T-helper 2 cell treated with Interferon-gamma antibody and Interleukin-4, amounts not matched to agents 5 μg/mL and 100 μg/mL, for 36 hours (primary cell): Measurements from ENCODE around the gene CBX8.

Source experiments
- DNase-seq: peaks from one replicate; pipeline ENCODE4 v3.0.0; 2021; ENCODE audit warnings: low spot score
- H3K27ac Mint-ChIP-seq: one replicate; pipeline ENCODE4 v1.8.0; 2021; ENCODE audit warnings: mild to moderate bottlenecking, mixed read lengths
- H3K27me3 Mint-ChIP-seq: one replicate; pipeline ENCODE4 v1.8.0; 2021; ENCODE audit warnings: low read depth, mixed read lengths
- H3K36me3 Mint-ChIP-seq: one replicate; pipeline ENCODE4 v1.8.0; 2021; ENCODE audit warnings: low read depth, mixed read lengths
- H3K4me1 Mint-ChIP-seq: one replicate; pipeline ENCODE4 v1.8.0; 2021; ENCODE audit warnings: low read depth, mixed read lengths
- H3K4me3 Mint-ChIP-seq: one replicate; pipeline ENCODE4 v1.8.0; 2022; ENCODE audit warnings: mild to moderate bottlenecking, moderate library complexity, mixed read lengths
- H3K9me3 Mint-ChIP-seq: one replicate; pipeline ENCODE4 v1.8.0; 2021; ENCODE audit warnings: mixed read lengths

CBX8 gene

DNA sequence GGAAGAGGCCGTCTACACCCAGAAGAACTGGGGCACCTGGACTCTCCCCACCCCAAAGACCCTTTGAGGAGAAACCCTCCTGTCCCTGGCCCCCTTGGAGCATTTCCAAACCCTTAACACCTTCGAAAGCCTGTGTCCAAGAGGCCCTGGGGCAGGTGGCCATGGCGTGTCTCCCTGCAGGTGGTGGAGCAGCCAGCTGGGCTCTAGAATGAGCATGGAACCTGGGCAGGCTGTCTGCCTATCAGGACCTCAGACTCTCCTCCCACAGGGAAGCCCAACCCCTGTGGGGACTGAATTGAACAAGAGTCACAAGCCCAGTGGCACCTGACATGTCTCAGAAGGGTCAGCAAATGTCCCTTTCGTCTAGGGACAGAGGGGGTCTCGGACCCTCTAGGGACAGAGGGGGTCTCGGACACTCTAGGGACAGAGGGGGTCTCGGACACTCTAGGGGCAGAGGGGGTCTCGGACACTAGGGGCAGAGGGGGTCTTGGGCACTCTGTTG, 33.9 kb upstream of the CBX8 start:
- Mint-ChIP-seq H3K27ac (no peak overlapping the region), H3K27me3 (no peaks in the 10 kb centered on the region), H3K4me3 (no peak overlapping the region), H3K4me1 (peaks cover 32% of the 10 kb centered on the region), H3K9me3 (no peaks in the 10 kb centered on the region), H3K36me3 (peaks cover 17% of the 10 kb centered on the region)
- DNase-seq: no peak

DNA sequence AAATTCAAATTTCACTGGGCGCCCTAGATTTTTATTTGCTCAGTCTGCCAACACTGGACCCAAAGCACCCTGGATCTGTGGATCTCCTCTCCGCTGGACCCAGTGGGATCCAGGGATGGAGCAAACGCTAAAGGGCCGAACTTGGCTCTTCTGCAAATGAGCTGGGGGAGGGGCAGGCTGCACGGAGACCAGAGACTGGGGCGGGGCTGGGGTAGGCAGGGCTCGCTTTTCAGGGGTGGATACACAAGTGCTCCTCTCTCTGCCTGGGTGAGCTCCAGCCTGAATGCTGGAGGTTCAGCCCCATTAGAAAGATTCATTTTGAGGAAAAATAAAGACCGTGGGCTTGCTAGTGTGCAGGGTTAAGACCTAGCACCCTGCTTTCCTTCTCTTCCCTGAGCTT, 33.4 kb upstream of the CBX8 start:
- Mint-ChIP-seq H3K27me3 (no peaks in the 10 kb centered on the region), H3K36me3 (peaks cover 14% of the 10 kb centered on the region), H3K9me3 (no peaks in the 10 kb centered on the region), H3K27ac (no peak overlapping the region), H3K4me1 (peaks cover 33% of the 10 kb centered on the region), H3K4me3 (no peak overlapping the region)
- DNase-seq: no peak

DNA sequence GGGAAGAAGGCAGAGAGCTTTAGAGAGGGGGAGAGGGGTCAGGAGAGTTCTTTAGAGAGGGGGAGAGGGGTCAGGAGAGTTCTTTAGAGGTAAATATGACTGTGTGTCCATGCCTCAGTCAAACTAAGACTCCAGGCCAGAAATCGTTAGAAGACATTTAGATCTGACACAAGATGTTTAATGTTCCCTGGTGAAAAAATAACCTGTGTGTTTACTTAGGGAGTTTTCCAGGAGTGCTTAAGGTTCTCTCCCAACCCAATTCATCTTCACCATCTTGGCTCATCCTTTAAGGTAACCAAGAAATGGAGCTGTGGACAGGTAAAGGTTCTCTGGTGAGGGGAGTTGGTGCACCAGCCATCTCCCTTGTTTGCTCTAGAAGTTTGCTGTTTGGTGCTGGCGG, 32.6 kb upstream of the CBX8 start:
- H3K27ac Mint-ChIP-seq: no peak overlapping the region
- H3K4me3 Mint-ChIP-seq: no peak overlapping the region
- H3K9me3 Mint-ChIP-seq: no peaks in the 10 kb centered on the region
- DNase-seq: no peak
- peaks cover 1% of the 10 kb centered on the region for H3K27me3 Mint-ChIP-seq
- H3K36me3 Mint-ChIP-seq: peaks cover 6% of the 10 kb centered on the region
- peaks cover 35% of the 10 kb centered on the region for H3K4me1 Mint-ChIP-seq

DNA sequence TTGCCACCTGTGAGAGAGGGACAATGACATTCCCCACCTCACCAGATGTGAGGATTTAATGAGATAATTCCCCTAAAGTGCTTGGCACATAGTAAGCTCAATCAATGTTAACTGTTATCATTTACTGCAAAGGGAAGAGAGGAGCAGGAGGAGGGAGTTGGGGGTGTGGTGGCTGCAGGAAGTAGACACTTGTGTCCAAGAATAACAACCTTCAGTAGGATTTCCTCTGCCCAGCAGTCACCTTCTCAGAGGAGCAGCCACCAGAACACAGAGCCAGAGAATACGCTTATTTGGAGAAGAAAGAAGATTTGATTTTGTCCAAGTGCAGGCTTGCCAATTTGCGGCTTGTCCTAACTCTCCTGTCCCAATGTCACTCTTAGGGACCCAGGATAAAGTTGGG, 32.1 kb upstream of the CBX8 start:
- DNase-seq: no peak
- no peak overlapping the region for H3K27ac Mint-ChIP-seq
- H3K36me3 Mint-ChIP-seq: peaks cover 4% of the 10 kb centered on the region

DNA sequence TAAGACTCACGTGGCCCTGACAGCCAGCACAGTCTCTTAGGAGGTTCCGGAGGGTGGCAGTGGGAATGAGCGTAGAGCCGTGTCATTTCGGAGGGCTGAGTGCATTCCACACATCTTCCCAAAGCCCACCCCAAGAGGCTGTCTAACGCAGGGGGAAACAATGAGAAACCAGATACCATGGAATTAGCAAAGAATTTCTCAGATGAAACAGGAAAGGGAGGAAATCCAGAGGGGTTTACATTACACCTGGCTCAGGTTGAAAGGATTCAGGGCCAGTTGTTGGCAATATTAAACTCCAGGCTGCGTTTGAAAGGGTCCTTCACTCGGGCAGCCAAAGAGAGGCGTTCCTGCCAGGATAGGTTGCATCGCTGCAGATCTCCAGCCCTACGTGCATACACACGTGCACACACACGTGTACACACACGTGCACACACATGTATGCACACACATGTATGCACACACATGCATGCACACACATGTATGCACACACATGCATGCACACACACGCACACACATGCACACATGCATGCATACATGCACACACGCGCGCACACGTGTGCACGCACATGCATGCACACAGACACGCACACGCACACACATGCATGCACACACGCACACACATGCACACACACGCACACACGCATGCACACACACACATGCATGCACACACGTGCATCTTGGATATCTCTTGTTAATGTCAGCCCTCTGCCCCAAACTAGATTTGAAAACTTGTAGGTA, 30.1 kb upstream of the CBX8 start:
- H3K27ac Mint-ChIP-seq: no peak overlapping the region
- DNase-seq: no peak
- H3K36me3 Mint-ChIP-seq: no peaks in the 10 kb centered on the region
- H3K9me3 Mint-ChIP-seq: no peaks in the 10 kb centered on the region
- H3K4me1 Mint-ChIP-seq: peaks cover 31% of the 10 kb centered on the region
- peak overlapping the region; percentile 18 for H3K4me3 Mint-ChIP-seq
- peaks cover 10% of the 10 kb centered on the region for H3K27me3 Mint-ChIP-seq

More for the DNA sequence above, 32.1 kb upstream of the CBX8 start:
- Mint-ChIP-seq H3K4me3 (no peak overlapping the region), H3K9me3 (no peaks in the 10 kb centered on the region), H3K4me1 (peaks cover 35% of the 10 kb centered on the region), H3K27me3 (peaks cover 3% of the 10 kb centered on the region)

DNA sequence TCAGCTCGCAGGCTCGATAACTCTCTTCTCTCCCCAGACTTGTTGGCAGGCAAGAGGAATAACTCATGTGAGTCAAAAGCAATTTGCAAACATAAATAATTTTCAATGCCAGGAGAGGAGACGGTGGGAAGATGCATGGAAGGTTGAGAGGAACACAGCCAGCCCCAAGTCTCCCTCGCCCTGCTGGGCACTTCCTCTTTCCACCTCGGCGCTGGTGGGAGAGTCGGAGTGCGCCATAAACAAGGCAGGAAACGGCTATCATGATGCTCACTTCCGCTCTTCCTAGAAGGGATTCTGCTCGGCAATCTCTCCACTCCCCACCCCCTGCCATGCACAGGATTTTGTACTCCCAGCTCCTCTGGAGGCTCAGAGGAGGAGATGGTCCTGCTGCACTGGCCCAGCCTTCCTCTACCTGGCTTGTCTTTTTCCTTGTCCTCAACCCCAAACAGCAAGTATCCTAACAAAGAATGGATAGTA, 29.4 kb upstream of the CBX8 start:
- Mint-ChIP-seq H3K4me3 (peak overlapping the region; percentile 18), H3K9me3 (no peaks in the 10 kb centered on the region), H3K27me3 (peaks cover 12% of the 10 kb centered on the region), H3K27ac (no peak overlapping the region), H3K4me1 (peaks cover 31% of the 10 kb centered on the region), H3K36me3 (no peaks in the 10 kb centered on the region)
- DNase-seq: no peak

DNA sequence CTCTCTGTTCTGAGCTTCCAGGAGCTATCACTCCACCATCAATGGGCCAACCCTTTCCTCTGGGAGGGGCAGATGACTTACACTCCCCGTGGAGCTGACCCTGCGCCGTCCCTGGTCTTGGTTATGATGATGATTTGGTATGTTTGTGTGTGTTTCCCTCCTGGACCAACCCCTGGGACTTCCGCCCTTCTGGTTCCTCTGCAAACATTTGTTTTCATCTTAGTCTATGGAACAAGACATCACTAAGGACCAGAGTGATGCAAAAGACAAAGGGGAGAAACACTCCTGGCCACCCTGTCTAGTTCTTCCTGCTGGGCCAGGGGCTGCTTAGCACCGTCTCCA, 28.7 kb upstream of the CBX8 start:
- Mint-ChIP-seq H3K4me3 (no peak overlapping the region), H3K9me3 (no peaks in the 10 kb centered on the region), H3K27me3 (peaks cover 17% of the 10 kb centered on the region), H3K36me3 (no peaks in the 10 kb centered on the region), H3K4me1 (peaks cover 30% of the 10 kb centered on the region), H3K27ac (no peak overlapping the region)
- DNase-seq: no peak

DNA sequence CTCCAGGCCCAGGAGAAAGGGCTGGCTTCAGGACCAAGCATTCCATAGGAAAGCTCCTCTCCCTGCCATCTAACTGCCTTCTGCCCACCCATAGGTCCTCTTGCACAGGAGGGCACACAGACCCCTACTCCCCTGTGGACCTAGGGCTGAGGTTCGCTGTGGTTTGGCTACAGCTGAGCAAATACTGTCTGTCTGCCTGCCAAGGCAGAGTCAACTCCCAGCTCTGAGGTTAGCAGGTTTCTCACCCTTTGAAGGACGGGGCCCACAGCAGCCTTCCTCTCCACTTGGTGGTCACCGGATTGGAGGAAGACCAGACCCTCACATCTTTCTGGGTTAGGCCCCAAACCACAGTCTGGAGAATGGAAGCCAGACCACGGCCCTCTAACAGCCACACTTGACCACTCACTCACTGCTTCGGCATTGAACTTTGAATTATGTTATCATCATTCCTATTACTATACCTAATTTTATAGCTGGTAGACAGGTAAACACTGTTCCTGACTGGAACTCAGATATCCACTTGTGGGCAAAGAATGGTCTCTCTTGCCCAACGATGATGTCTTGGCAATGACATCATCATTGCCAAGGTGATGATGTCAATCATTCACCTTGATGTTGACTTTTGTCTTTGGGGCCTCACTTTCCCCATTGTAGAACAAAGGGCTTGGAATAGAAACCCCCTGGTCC, 28.2 kb upstream of the CBX8 start:
- no peaks in the 10 kb centered on the region for H3K36me3 Mint-ChIP-seq
- no peaks in the 10 kb centered on the region for H3K9me3 Mint-ChIP-seq
- H3K27ac Mint-ChIP-seq: no peak overlapping the region
- H3K4me3 Mint-ChIP-seq: no peak overlapping the region
- peaks cover 22% of the 10 kb centered on the region for H3K27me3 Mint-ChIP-seq
- H3K4me1 Mint-ChIP-seq: peaks cover 28% of the 10 kb centered on the region
- no peak for DNase-seq

DNA sequence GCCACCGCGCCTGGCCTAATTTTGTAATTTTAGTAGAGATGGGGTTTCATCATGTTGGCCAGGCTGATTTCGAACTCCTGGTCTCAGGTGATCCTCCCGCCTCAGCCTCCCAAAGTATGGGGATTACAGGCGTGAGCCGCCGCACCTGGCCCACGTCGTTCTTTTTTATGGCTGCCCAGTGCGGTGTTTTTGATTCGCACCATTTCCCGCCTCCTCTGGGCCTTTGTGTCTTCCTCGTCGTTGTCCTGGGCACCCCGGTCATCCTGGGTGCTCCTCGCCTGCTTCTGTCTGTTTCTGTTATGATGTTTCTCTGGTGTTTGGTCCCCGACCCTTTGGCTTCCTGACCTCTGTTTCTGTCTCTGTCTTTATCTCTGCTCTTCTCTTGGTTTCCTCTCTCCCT, 27.4 kb upstream of the CBX8 start:
- Mint-ChIP-seq H3K4me3 (no peak overlapping the region), H3K27ac (peak overlapping the region; percentile 1), H3K9me3 (no peaks in the 10 kb centered on the region), H3K27me3 (peaks cover 29% of the 10 kb centered on the region), H3K4me1 (peaks cover 27% of the 10 kb centered on the region), H3K36me3 (no peaks in the 10 kb centered on the region)
- no peak for DNase-seq

DNA sequence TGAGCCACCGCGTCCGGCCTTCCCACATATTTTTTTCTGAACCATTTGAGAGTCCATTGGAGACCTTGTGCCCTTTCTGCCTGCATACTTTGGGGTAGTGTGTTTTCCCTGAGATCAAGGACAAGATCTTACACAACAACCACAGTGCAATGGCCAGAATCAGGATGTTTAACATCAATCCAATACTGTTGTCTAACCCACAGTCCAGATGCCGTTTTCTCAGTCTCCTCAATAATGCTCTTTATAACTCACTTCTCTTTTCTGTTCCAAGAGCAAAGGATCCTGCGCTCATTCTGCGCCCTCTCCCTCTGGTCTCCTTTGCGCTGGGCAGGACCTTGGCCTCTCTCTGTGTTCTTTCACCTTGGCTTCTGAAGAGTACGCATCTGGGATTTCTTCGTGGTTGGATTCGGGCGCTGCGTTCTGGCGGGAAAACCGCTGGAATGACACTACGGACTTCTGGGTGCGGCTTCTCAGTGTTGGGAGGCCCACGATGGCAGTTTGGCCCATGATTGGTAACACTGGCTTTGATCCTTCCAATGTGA, 25.8 kb upstream of the CBX8 start:
- no peak overlapping the region for H3K27ac Mint-ChIP-seq
- H3K9me3 Mint-ChIP-seq: no peaks in the 10 kb centered on the region

DNA sequence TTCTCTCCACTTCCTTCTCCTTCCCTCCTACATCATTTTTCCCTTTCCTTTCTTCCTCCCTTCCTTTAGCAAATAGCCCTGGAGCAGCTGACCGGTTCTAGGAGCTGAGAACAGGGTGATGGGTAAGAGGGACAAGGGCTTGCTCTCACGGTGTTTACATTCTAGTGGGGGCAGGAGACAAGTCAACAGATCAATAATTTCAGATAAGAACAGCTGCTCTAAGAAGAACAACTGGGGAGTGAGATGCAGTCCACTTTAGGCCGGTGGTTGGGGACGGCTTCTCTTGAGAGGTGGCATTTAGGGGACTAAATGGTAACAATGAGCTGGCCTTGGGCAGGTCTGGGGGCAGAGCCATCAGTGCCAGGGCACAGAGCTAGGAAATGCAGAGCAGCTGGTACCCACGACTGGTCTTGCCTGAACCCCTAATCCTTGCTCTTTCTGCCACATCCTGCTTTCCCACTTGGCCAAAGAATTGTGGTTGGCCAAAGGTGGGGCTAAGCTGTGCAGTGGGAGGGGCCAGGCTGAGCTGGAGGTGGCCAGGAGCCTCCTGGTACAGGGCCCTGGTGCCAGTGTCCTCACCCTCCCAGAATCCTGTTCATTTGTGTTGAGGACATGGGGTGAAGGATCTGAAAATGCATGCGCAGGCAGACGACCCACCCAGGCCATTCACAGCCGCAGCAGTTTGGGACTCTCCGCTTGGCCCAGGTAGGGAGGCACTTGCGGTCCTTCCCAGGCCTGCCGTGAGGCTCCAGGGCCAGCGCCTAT, 24.6 kb upstream of the CBX8 start:
- H3K4me3 Mint-ChIP-seq: no peak overlapping the region
- peaks cover 10% of the 10 kb centered on the region for H3K4me1 Mint-ChIP-seq
- DNase-seq: no peak
- H3K27me3 Mint-ChIP-seq: peaks cover 56% of the 10 kb centered on the region
- H3K36me3 Mint-ChIP-seq: no peaks in the 10 kb centered on the region
- no peaks in the 10 kb centered on the region for H3K9me3 Mint-ChIP-seq
- no peak overlapping the region for H3K27ac Mint-ChIP-seq

More for the DNA sequence above, 25.8 kb upstream of the CBX8 start:
- Mint-ChIP-seq H3K4me1 (peaks cover 17% of the 10 kb centered on the region), H3K4me3 (no peak overlapping the region), H3K27me3 (peaks cover 44% of the 10 kb centered on the region), H3K36me3 (no peaks in the 10 kb centered on the region)
- no peak for DNase-seq

DNA sequence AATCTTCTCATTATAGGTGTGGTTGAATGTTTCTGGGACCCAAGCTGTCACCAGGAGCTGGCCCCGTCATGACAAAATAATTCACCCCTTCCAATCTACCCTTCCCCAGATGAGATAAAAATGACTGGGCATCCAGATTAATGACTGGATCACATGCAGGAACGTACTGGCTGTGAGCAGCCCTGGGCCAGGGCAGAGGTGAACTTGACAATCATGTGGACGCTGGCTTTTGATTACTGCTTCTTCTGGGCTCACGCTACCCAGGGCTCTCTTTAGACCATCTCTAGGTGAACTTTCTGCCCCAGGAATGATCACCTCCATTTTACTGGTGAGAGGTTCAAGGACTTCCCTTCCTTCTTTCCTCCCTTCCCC, 24.1 kb upstream of the CBX8 start:
- H3K36me3 Mint-ChIP-seq: no peaks in the 10 kb centered on the region
- H3K4me3 Mint-ChIP-seq: no peak overlapping the region
- H3K9me3 Mint-ChIP-seq: no peaks in the 10 kb centered on the region
- peaks cover 5% of the 10 kb centered on the region for H3K4me1 Mint-ChIP-seq
- peaks cover 62% of the 10 kb centered on the region for H3K27me3 Mint-ChIP-seq
- no peak overlapping the region for H3K27ac Mint-ChIP-seq
- no peak for DNase-seq

DNA sequence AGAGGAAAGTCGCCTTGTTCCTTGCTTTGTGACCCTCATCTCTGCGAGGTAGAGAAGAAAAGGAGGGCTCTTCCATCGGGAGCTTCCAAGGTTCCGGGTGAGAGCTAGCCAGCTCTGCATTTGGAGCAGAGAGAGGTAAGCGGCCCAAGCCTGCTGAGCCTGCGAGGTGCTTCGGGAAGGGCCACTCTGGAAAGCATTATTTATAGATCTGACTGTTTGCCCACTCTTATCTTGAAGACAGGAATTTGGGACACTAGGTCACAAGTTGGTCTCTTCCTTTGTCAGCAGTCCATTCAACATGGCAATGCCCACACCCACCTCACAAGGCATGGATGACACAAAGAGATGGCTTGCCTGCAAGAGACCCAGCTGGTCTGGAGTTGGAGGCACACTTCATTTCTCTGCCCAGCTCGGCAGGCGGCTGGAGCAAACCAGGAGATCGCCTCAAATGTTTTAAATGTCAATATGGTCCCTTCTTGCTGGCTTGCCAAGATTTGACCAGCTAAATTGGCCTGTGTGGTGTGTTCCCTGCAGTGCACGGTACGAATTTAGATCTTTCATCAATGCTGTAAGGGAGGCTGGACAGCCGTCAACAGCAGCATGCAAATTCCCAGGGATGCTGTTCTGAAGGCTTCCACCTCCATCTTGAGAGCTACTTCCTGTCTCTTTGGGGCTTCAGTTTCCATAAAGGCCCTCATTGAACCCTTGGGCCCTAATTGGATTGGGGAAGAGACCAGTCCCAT, 22.8 kb upstream of the CBX8 start:
- Mint-ChIP-seq H3K27ac (no peak overlapping the region), H3K36me3 (no peaks in the 10 kb centered on the region), H3K9me3 (no peaks in the 10 kb centered on the region), H3K27me3 (peaks cover 63% of the 10 kb centered on the region), H3K4me3 (no peak overlapping the region), H3K4me1 (no peaks in the 10 kb centered on the region)
- DNase-seq: no peak
